Tibial artery (tissue), 4 donors: Measurements from ENCODE around the gene DNAJC15.
A peak's percentile ranks its signal among the peaks of the same experiment; 100 is the strongest.

Experiments
- DNase-seq, 2 donors: peaks; one replicate each; pipeline ENCODE4 v3.0.0-alpha.2; 2019
- H3K27ac ChIP-seq, 2 donors: fragments of 200-600 bp; sonication (generic) in 1 of 2; 1 replicate in 1 of 2; 2 replicates in 1 of 2; pipeline ENCODE4 v1.5.1; 2018 to 2019; ENCODE audit warnings: mild to moderate bottlenecking in 1 of 2
- H3K27me3 ChIP-seq, 2 donors: fragments of 200-600 bp; sonication (generic) in 1 of 2; one replicate each; pipeline versions ENCODE4 v1.5.1 to v1.6.0; 2016 to 2019
- H3K36me3 ChIP-seq, 3 donors: fragments of 200-600 bp; sonication (generic) in 2 of 3; one replicate each; pipeline ENCODE4 v1.5.1; 2016 to 2019; ENCODE audit warnings: mild to moderate bottlenecking in 2 of 3
- H3K4me1 ChIP-seq, 4 donors: fragments of 200-600 bp; sonication (generic) in 2 of 4; 1 replicate in 3 of 4; 2 replicates in 1 of 4; pipeline ENCODE4 v1.5.1; 2016 to 2019
- H3K4me3 ChIP-seq, 2 donors: fragments of 200-600 bp; sonication (generic) in 1 of 2; 1 replicate in 1 of 2; 2 replicates in 1 of 2; pipeline ENCODE4 v1.5.1; 2018 to 2019; ENCODE audit warnings: mild to moderate bottlenecking in 2 of 2
- H3K9me3 ChIP-seq, 3 donors: fragments of 200-600 bp; sonication (generic) in 1 of 3; one replicate each; pipeline ENCODE4 v1.5.1; 2016 to 2019
- CTCF ChIP-seq, 2 experiments: fragments of 200-600 bp in 1 of 2; fragments of 450-650 bp in 1 of 2; IDR thresholded peaks; one replicate each; pipeline ENCODE4 v1.5.1; 2017 to 2019; ENCODE audit warnings: antibody characterized with exemption in 2 of 2, mild to moderate bottlenecking in 1 of 2, moderate library complexity in 1 of 2
- intact Hi-C: fragments of 100-400 bp; cut with DNase I; formaldehyde crosslinking; loops from one replicate; pipeline ENCODE4 v1.15.0; 2023; ENCODE audit warnings: low total_unique reads

Gene DNAJC15

GRCh38 chr13:42991898-42992763, 31.3 kb upstream of the DNAJC15 start, which contains the start of gene EPSTI1:
TSS of gene EPSTI1 (minus strand) at chr13:42992241. CDS start at chr13:42992165, 76 bp downstream.
- intact Hi-C loops = no loop called here
- peak within 1 kb of the TSS; percentile 66 to 68 for H3K27ac ChIP-seq
- H3K36me3 ChIP-seq = no peaks in the 10 kb centered on the region
- no peaks in the 10 kb centered on the region for H3K27me3 ChIP-seq
- peak; percentile 66 to 81 for DNase-seq
- H3K9me3 ChIP-seq = no peaks in the 10 kb centered on the region
- H3K4me3 ChIP-seq = peak within 1 kb of the TSS; percentile 75 to 88
- no peak for TF ChIP-seq CTCF (IDR thresholded peaks at IDR 0.05)
- peaks cover 0 to 13% (median 4%) of the 10 kb centered on the region in 4 donors for H3K4me1 ChIP-seq

GRCh38 chr13:42992764-42993122, 30.6 kb upstream of the DNAJC15 start:
- Histone ChIP-seq H3K4me1 (peaks cover 0 to 13% (median 4%) of the 10 kb centered on the region in 4 donors), H3K27ac (no peak overlapping the region), H3K4me3 (peak overlapping the region; percentile 75 to 88), H3K27me3 (no peaks in the 10 kb centered on the region), H3K9me3 (no peaks in the 10 kb centered on the region), H3K36me3 (no peaks in the 10 kb centered on the region)
- no peak for TF ChIP-seq CTCF (IDR thresholded peaks at IDR 0.05)
- intact Hi-C loops = no loop called here
- DNase-seq = no peak

- no peak for DNase-seq
- Histone ChIP-seq H3K27me3 (no peaks in the 10 kb centered on the region), H3K4me1 (peaks cover 0 to 13% (median 4%) of the 10 kb centered on the region in 4 donors), H3K4me3 (no peak overlapping the region), H3K27ac (no peak overlapping the region), H3K36me3 (no peaks in the 10 kb centered on the region), H3K9me3 (no peaks in the 10 kb centered on the region)
- intact Hi-C loops = no loop called here
- no peak for TF ChIP-seq CTCF (IDR thresholded peaks at IDR 0.05)
These were observed 28.5 kb upstream of the DNAJC15 start for GRCh38 chr13:42994878-42995277.

GRCh38 chr13:42996584-42996983, 26.8 kb upstream of the DNAJC15 start:
- H3K27ac ChIP-seq = no peak overlapping the region
- peaks cover 0 to 8% (median 2%) of the 10 kb centered on the region in 4 donors for H3K4me1 ChIP-seq
- no peaks in the 10 kb centered on the region for H3K36me3 ChIP-seq
- TF ChIP-seq CTCF (IDR thresholded peaks at IDR 0.05) = no peak
- H3K4me3 ChIP-seq = no peak overlapping the region
- no peak for DNase-seq
- no peaks in the 10 kb centered on the region for H3K9me3 ChIP-seq
- intact Hi-C loops = no loop called here
- H3K27me3 ChIP-seq = no peaks in the 10 kb centered on the region

- Histone ChIP-seq H3K9me3 (no peaks in the 10 kb centered on the region), H3K27ac (no peak overlapping the region), H3K27me3 (no peaks in the 10 kb centered on the region), H3K4me1 (peaks cover 0 to 7% (median 2%) of the 10 kb centered on the region in 4 donors), H3K36me3 (no peaks in the 10 kb centered on the region), H3K4me3 (no peak overlapping the region)
- intact Hi-C loops = no loop called here
- no peak for TF ChIP-seq CTCF (IDR thresholded peaks at IDR 0.05)
- DNase-seq = no peak
These were observed 26.0 kb upstream of the DNAJC15 start for GRCh38 chr13:42997381-42997780.
